Measurements from ENCODE around the gene TACR2. TPM values are rescaled to one million over a fixed set of nuclear protein-coding genes. Genes with fewer than 3 reads are reported as not detected.

The TACR2 gene
- total RNA-seq, 2 donors from 2014 or later = not detected

DNA sequence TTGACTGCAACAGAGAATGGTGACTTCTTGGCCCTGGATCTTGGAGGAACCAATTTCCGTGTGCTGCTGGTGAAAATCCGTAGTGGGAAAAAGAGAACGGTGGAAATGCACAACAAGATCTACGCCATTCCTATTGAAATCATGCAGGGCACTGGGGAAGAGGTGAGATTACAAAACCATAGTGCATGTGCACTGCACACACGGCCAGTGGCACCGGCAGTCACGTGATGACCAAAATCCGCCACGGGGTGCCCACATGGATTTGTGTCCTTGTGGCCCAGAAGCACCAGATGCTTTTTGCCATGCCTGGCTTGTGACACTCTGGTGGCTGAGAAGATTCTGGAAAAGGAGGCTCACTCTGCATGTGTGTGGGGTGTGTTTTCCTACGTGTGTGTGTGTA lies 32.4 kb downstream of the TACR2 start:
- Histone ChIP-seq H3K27me3 (ENCODE audit: control insufficient read depth, insufficient read depth, low read length, poor library complexity, severe bottlenecking) (no peaks in the 10 kb centered on the region), H3K9me3 (ENCODE audit: control insufficient read depth, low read length) (no peaks in the 10 kb centered on the region), H3K9ac (ENCODE audit: extremely low read depth, low read length, poor library complexity, severe bottlenecking) (no peak overlapping the region), H3K4me3 (ENCODE audit: low read length) (no peak overlapping the region), H3K4me1 (ENCODE audit: control insufficient read depth, insufficient read depth, low read length) (no peaks in the 10 kb centered on the region), H3K27ac (ENCODE audit: low read depth, low read length) (no peak overlapping the region), H3K36me3 (ENCODE audit: control insufficient read depth, insufficient read depth, low read length) (peaks cover 34% of the 10 kb centered on the region)
- TF ChIP-seq, protein P1, sequence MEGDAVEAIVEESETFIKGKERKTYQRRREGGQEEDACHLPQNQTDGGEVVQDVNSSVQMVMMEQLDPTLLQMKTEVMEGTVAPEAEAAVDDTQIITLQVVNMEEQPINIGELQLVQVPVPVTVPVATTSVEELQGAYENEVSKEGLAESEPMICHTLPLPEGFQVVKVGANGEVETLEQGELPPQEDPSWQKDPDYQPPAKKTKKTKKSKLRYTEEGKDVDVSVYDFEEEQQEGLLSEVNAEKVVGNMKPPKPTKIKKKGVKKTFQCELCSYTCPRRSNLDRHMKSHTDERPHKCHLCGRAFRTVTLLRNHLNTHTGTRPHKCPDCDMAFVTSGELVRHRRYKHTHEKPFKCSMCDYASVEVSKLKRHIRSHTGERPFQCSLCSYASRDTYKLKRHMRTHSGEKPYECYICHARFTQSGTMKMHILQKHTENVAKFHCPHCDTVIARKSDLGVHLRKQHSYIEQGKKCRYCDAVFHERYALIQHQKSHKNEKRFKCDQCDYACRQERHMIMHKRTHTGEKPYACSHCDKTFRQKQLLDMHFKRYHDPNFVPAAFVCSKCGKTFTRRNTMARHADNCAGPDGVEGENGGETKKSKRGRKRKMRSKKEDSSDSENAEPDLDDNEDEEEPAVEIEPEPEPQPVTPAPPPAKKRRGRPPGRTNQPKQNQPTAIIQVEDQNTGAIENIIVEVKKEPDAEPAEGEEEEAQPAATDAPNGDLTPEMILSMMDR (conservative IDR thresholded peaks at IDR 0.05) = no peak
- Mint-ChIP-seq H3K9me3 (no peaks in the 10 kb centered on the region), H3K4me3 (no peak overlapping the region), H3K27ac (peak overlapping the region; percentile 55), H3K27me3 (ENCODE audit: insufficient read depth) (no peaks in the 10 kb centered on the region), H3K36me3 (ENCODE audit: low read depth) (peaks cover 76% of the 10 kb centered on the region), H3K4me1 (peaks cover 3% of the 10 kb centered on the region)
- DNase-seq = no peak
- WGBS, 2 experiments (ENCODE audit: insufficient coverage in 1 of 2, insufficient read length in 1 of 2) = 94 to 97% methylated on average over 9 to 10 of the region's 10 CpGs

GRCh38 chr10:69383558-69383957 lies 33.2 kb downstream of the TACR2 start:
- Mint-ChIP-seq H3K4me1 (no peaks in the 10 kb centered on the region), H3K4me3 (no peak overlapping the region), H3K27me3 (ENCODE audit: insufficient read depth) (no peaks in the 10 kb centered on the region), H3K27ac (no peak overlapping the region), H3K9me3 (no peaks in the 10 kb centered on the region), H3K36me3 (ENCODE audit: low read depth) (peaks cover 72% of the 10 kb centered on the region)
- no peak overlapping the region for H3K9ac ChIP-seq (ENCODE audit: extremely low read depth, low read length, poor library complexity, severe bottlenecking)
- no peaks in the 10 kb centered on the region for H3K4me1 ChIP-seq (ENCODE audit: control insufficient read depth, insufficient read depth, low read length)
- no peaks in the 10 kb centered on the region for H3K27me3 ChIP-seq (ENCODE audit: control insufficient read depth, insufficient read depth, low read length, poor library complexity, severe bottlenecking)
- WGBS, 2 experiments (ENCODE audit: insufficient coverage in 1 of 2, insufficient read length in 1 of 2) = 80 to 84% methylated on average over 2 to 3 of the region's 3 CpGs
- H3K9me3 ChIP-seq (ENCODE audit: control insufficient read depth, low read length) = no peaks in the 10 kb centered on the region
- peak; percentile 46 for DNase-seq
- peaks cover 28% of the 10 kb centered on the region for H3K36me3 ChIP-seq (ENCODE audit: control insufficient read depth, insufficient read depth, low read length)
- H3K4me3 ChIP-seq (ENCODE audit: low read length) = no peak overlapping the region
- H3K27ac ChIP-seq (ENCODE audit: low read depth, low read length) = no peak overlapping the region
- TF ChIP-seq, protein P1 (conservative IDR thresholded peaks at IDR 0.05) = no peak

DNA sequence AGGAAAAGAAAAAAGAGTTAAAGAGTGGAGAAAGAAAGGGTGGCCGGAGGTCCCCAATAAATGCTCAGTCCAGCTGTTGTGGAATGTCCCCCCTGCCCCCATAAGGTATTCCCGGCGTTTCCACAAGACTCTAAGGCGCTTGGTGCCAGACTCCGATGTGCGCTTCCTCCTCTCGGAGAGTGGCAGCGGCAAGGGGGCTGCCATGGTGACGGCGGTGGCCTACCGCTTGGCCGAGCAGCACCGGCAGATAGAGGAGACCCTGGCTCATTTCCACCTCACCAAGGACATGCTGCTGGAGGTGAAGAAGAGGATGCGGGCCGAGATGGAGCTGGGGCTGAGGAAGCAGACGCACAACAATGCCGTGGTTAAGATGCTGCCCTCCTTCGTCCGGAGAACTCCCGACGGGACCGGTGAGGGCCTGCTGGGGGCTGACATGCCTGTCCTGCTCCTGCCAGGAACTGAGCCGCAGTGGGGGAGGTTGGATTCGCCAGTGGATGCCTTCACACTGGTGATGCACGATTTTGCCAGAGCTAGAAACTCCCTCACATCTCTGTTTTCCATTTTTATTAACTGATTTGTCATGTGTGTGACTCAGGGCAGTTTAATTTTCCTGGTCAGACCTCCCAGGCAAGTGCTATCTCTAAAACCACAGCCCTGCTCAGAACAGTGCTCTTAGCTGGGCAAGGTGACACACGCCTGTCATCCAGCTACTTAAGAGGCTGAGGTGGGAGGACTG lies 34.2 kb downstream of the TACR2 start:
- H3K36me3 ChIP-seq (ENCODE audit: control insufficient read depth, insufficient read depth, low read length) = peaks cover 17% of the 10 kb centered on the region

More for the DNA sequence above, 34.2 kb downstream of the TACR2 start:
- H3K9me3 ChIP-seq (ENCODE audit: control insufficient read depth, low read length) = no peaks in the 10 kb centered on the region
- WGBS, 2 experiments (ENCODE audit: insufficient coverage in 1 of 2, insufficient read length in 1 of 2) = 90 to 93% methylated on average over 18 to 26 of the region's 26 CpGs
- TF ChIP-seq, protein P1 (conservative IDR thresholded peaks at IDR 0.05) = no peak
- H3K4me1 Mint-ChIP-seq = no peaks in the 10 kb centered on the region
- no peaks in the 10 kb centered on the region for H3K27me3 Mint-ChIP-seq (ENCODE audit: insufficient read depth)
- DNase-seq = peak; percentile 33
- no peak overlapping the region for H3K4me3 ChIP-seq (ENCODE audit: low read length)
- no peak overlapping the region for H3K27ac ChIP-seq (ENCODE audit: low read depth, low read length)
- H3K9me3 Mint-ChIP-seq = no peaks in the 10 kb centered on the region
- H3K36me3 Mint-ChIP-seq (ENCODE audit: low read depth) = peaks cover 68% of the 10 kb centered on the region
- H3K27me3 ChIP-seq (ENCODE audit: control insufficient read depth, insufficient read depth, low read length, poor library complexity, severe bottlenecking) = no peaks in the 10 kb centered on the region
- no peaks in the 10 kb centered on the region for H3K4me1 ChIP-seq (ENCODE audit: control insufficient read depth, insufficient read depth, low read length)
- no peak overlapping the region for H3K27ac Mint-ChIP-seq
- no peak overlapping the region for H3K4me3 Mint-ChIP-seq
- no peak overlapping the region for H3K9ac ChIP-seq (ENCODE audit: extremely low read depth, low read length, poor library complexity, severe bottlenecking)
